Natural killer cell treated with Interleukin-12 subunit alpha and Interleukin-12 subunit beta and Interleukin-15 and Interleukin-18, amount 100 ng/mL, for 72 hours (primary cell): Measurements from ENCODE around the gene NKD1. TPM values are rescaled to one million over a fixed set of nuclear protein-coding genes. Genes with fewer than 3 reads are reported as not detected.

Source experiments
- ATAC-seq, 2 donors: fragments of 150-1000 bp; cut with Tn5 transposase in 1 of 2; sonication (Bioruptor Pico), chemical (Tn5 transposase) in 1 of 2; 2 replicates each; pipeline ENCODE4 v1.10.0; 2021
- DNase-seq: peaks from one replicate; pipeline ENCODE4 v3.0.0; 2022; ENCODE audit warnings: low spot score
- H3K27ac Mint-ChIP-seq, 2 donors: 1 replicate in 1 of 2; 2 replicates in 1 of 2; pipeline ENCODE4 v1.8.0; 2022; ENCODE audit warnings: mixed read lengths in 2 of 2, mild to moderate bottlenecking in 1 of 2, moderate library complexity in 1 of 2
- H3K27me3 Mint-ChIP-seq, 2 donors: 1 replicate in 1 of 2; 2 replicates in 1 of 2; pipeline ENCODE4 v1.8.0; 2022; ENCODE audit warnings: mixed read lengths in 2 of 2
- H3K36me3 Mint-ChIP-seq: one replicate; pipeline ENCODE4 v1.8.0; 2022; ENCODE audit warnings: mixed read lengths
- H3K4me1 Mint-ChIP-seq, 2 donors: 1 replicate in 1 of 2; 2 replicates in 1 of 2; pipeline ENCODE4 v1.8.0; 2022; ENCODE audit warnings: low read depth in 2 of 2, mixed read lengths in 2 of 2, mild to moderate bottlenecking in 1 of 2
- H3K4me3 Mint-ChIP-seq: one replicate; pipeline ENCODE4 v1.8.0; 2022; ENCODE audit warnings: mixed read lengths
- H3K9me3 Mint-ChIP-seq: 2 replicates; pipeline ENCODE4 v1.8.0; 2022; ENCODE audit warnings: mixed read lengths
- total RNA-seq, 2 donors: library from RNA; stranded (reverse); gene quantifications; one replicate each; pipeline ENCODE4 v1.2.3, GENCODE V29; 2022

The NKD1 gene
- total RNA-seq, 2 donors from 2014 or later: 0.29 to 0.86 TPM

- Mint-ChIP-seq H3K27ac (no peak overlapping the region), H3K36me3 (peaks cover 5% of the 10 kb centered on the region), H3K9me3 (no peaks in the 10 kb centered on the region), H3K4me1 (peaks cover 0 to 2% of the 10 kb centered on the region in 2 donors), H3K4me3 (no peak overlapping the region), H3K27me3 (peaks cover 0 to 3% of the 10 kb centered on the region in 2 donors)
- ATAC-seq: no peak
- no peak for DNase-seq
Observed at GRCh38 chr16:50565428-50565827, 17.2 kb downstream of the NKD1 start.

DNA sequence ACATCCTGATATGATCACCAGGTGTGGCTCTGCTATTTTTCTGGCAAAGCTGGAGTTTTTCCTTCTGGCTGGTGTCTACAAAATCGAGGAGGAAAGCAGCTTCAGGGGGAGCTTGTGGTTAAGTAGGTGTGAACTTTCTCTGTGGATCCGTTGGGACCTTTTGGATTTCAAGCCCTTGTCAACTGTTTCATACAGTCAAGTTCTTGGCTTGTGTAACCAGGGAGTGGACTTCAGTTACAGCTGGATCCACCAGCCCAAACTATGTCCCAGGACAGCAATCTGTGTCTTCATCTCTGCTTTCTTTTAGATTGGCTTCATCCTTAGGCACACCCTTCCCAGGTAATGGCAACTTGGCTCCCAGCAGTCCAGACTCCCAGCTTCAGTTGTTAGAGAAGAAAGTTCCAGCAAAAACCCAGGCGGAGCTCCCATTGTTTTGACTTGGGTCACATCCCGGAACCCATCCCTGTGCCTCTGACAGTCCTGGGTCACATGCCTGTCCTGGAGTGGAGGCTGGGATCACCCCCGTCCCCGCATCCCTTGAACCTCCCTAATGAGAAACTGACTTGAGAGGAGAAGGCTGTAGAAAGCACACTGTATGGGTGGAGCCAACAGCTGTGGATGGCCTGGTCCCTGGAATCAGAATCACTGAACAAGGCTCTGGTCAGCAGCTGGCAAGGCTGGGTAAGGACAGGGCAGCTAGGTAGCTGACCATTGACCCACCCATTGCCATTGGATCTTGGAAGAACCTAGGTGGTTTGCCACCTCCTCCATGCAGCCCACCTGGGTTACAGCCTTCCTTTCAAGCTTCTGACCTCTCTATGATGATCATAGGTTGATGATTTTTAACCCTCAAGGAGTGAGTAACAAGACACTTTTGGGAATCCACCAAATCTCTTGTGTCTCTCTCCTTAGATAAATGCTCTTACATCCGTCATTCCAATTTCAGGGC lies 18.1 kb downstream of the NKD1 start:
- Mint-ChIP-seq H3K36me3 (peaks cover 5% of the 10 kb centered on the region), H3K27me3 (peaks cover 0 to 3% of the 10 kb centered on the region in 2 donors), H3K9me3 (no peaks in the 10 kb centered on the region), H3K4me3 (no peak overlapping the region), H3K27ac (no peak overlapping the region), H3K4me1 (peaks cover 0 to 2% of the 10 kb centered on the region in 2 donors)
- no peak for ATAC-seq
- DNase-seq: no peak

DNA sequence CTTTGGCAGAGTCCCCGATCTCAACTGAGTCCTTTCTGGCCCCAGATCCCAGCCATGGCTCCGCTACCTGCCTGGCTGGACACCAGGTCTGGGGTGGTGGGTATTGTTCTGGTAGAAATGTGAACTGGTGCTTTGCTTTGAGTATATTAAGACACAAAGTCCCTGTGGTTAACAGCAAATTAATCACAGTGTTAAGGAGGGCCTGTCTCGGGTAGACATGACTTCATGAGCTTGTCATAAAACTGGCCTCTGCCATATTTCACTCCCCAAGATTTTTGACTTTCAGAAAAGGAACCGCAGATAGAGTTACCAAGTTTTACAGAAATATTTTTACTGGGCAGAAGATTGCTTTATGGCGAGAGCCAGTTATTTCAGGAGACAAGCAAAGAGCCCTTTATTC lies 19.5 kb downstream of the NKD1 start:
- Mint-ChIP-seq H3K27ac (no peak overlapping the region), H3K9me3 (no peaks in the 10 kb centered on the region), H3K27me3 (peaks cover 0 to 6% of the 10 kb centered on the region in 2 donors), H3K4me3 (no peak overlapping the region), H3K4me1 (peaks cover 0 to 2% of the 10 kb centered on the region in 2 donors), H3K36me3 (no peaks in the 10 kb centered on the region)
- no peak for DNase-seq
- no peak for ATAC-seq

DNA sequence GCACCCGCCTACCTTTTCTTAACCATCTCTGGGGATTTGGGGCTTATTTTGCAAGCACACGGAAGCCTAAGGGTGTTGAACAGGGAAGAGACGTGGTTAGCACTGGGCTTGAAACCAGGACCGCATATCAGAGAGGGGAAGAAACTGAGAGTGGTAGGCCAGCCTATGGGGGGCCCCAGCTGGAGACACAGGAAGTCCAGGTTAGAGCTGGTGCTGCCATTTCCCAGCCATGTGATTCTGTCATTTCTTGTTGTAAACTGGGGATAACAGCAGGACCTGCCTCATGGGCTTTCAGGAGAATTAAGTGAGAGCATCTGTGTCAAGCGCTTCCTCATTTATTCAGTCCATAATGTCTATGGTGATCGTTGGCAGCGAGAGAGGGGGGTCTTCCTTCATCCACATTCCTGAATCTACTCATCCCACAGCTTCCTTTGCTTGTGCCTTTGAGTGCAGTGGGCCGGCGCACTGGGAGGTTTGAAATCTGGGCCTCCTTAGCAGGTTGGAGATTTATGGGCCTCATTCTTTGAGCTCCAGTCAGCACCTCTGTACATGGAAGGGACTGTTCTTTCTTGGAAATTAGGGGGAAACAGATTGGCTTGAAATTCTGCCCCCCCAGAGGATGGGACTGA lies 20.1 kb downstream of the NKD1 start:
- DNase-seq (no peak), ATAC-seq (no peak)
- H3K4me3 Mint-ChIP-seq: no peak overlapping the region
- H3K9me3 Mint-ChIP-seq: no peaks in the 10 kb centered on the region
- no peaks in the 10 kb centered on the region for H3K36me3 Mint-ChIP-seq
- H3K4me1 Mint-ChIP-seq: peaks cover 0 to 2% of the 10 kb centered on the region in 2 donors
- H3K27me3 Mint-ChIP-seq: peaks cover 0 to 6% of the 10 kb centered on the region in 2 donors
- H3K27ac Mint-ChIP-seq: no peak overlapping the region

- DNase-seq: no peak
- no peaks in the 10 kb centered on the region for H3K36me3 Mint-ChIP-seq
- H3K9me3 Mint-ChIP-seq: no peaks in the 10 kb centered on the region
- H3K27me3 Mint-ChIP-seq: peaks cover 0 to 6% of the 10 kb centered on the region in 2 donors
- H3K4me3 Mint-ChIP-seq: no peak overlapping the region
- H3K27ac Mint-ChIP-seq: no peak overlapping the region
- H3K4me1 Mint-ChIP-seq: peaks cover 0 to 2% of the 10 kb centered on the region in 2 donors
- ATAC-seq: no peak
Observed at GRCh38 chr16:50570354-50570753, 22.2 kb downstream of the NKD1 start.

GRCh38 chr16:50570808-50571598 lies 22.8 kb downstream of the NKD1 start:
- Mint-ChIP-seq H3K4me1 (peaks cover 0 to 2% of the 10 kb centered on the region in 2 donors), H3K27ac (no peak overlapping the region), H3K4me3 (no peak overlapping the region), H3K36me3 (no peaks in the 10 kb centered on the region), H3K27me3 (peaks cover 0 to 6% of the 10 kb centered on the region in 2 donors), H3K9me3 (no peaks in the 10 kb centered on the region)
- peak in 1 of 2 donors; percentile 35 for ATAC-seq
- no peak for DNase-seq

DNA sequence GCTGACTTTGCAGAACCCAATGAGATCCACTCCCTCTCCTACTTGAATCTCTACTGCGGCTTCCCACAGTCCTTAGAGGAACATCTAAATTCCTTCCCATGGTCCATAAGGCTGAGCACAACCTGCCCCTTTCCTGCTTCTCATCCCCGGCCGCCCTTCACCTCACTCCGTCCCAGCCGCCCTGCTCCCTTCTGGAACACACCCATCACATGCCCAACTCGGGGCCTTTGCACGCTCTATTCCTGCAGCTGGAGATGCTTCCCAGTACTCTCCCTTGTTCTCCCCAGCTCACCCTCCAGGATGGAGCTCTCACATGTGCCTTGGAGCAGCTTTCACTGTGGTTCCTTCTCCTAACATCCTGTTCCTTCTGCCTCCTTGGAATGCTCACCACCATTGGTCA lies 23.6 kb downstream of the NKD1 start:
- peaks cover 0 to 6% of the 10 kb centered on the region in 2 donors for H3K27me3 Mint-ChIP-seq
- H3K4me1 Mint-ChIP-seq: peaks cover 0 to 2% of the 10 kb centered on the region in 2 donors
- H3K27ac Mint-ChIP-seq: no peak overlapping the region
- H3K4me3 Mint-ChIP-seq: no peak overlapping the region
- DNase-seq (no peak), ATAC-seq (no peak)
- no peaks in the 10 kb centered on the region for H3K36me3 Mint-ChIP-seq
- no peaks in the 10 kb centered on the region for H3K9me3 Mint-ChIP-seq

GRCh38 chr16:50572700-50573099 lies 24.5 kb downstream of the NKD1 start:
- H3K4me1 Mint-ChIP-seq: peaks cover 0 to 2% of the 10 kb centered on the region in 2 donors
- H3K36me3 Mint-ChIP-seq: no peaks in the 10 kb centered on the region
- no peak for ATAC-seq
- H3K4me3 Mint-ChIP-seq: no peak overlapping the region
- no peak for DNase-seq
- no peak overlapping the region for H3K27ac Mint-ChIP-seq
- H3K9me3 Mint-ChIP-seq: no peaks in the 10 kb centered on the region
- H3K27me3 Mint-ChIP-seq: peaks cover 0 to 6% of the 10 kb centered on the region in 2 donors

DNA sequence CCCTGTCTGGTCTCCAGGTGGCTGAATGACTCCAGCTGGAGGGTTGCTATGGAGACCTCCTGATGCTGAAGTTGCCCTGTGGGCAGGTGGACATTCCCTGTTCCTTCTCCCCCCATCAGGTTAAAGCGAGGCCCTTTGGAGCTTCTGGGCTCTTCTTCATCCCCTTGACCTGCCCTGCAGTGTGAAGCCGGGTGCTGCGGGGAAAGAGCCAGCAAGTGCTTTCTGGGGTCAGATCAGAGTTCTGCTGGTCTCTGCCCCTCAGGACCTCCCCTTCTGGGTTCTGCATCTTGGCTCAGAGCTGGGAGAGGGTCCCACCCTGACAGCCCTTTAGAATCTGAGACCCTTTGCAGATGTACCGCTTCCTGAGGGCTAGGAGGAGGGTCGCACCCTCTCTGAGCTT lies 25.1 kb downstream of the NKD1 start:
- no peaks in the 10 kb centered on the region for H3K9me3 Mint-ChIP-seq
- no peaks in the 10 kb centered on the region for H3K4me1 Mint-ChIP-seq
- DNase-seq: no peak
- ATAC-seq: no peak
- H3K27ac Mint-ChIP-seq: no peak overlapping the region
- H3K27me3 Mint-ChIP-seq: peaks cover 0 to 6% of the 10 kb centered on the region in 2 donors
- H3K36me3 Mint-ChIP-seq: no peaks in the 10 kb centered on the region
- no peak overlapping the region for H3K4me3 Mint-ChIP-seq

- no peak for DNase-seq
- Mint-ChIP-seq H3K4me1 (no peaks in the 10 kb centered on the region), H3K4me3 (no peak overlapping the region), H3K27me3 (peaks cover 0 to 6% of the 10 kb centered on the region in 2 donors), H3K27ac (no peak overlapping the region), H3K9me3 (no peaks in the 10 kb centered on the region), H3K36me3 (no peaks in the 10 kb centered on the region)
- no peak for ATAC-seq
Observed at GRCh38 chr16:50573947-50574744, 25.9 kb downstream of the NKD1 start.

DNA sequence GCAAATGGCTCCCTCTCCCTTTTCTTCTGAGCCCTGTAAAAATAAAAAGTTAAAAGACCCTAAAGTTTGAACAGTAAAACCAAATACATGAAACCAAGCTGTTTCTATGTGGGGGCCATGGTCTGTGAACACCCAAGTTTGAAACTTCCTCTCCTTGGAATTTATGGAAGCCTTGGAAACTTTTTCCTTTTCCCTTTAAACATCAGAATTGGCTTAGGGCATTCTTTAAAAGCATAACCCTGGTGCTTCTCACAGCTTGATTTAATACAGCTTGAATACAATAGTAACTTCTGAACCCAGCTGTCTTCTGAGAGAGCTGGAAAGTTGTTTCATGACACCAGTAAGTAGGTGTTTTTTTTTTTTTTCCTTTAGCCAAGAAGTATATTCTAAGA lies 26.5 kb downstream of the NKD1 start:
- no peak overlapping the region for H3K4me3 Mint-ChIP-seq
- peaks cover 0 to 4% of the 10 kb centered on the region in 2 donors for H3K27me3 Mint-ChIP-seq
- no peaks in the 10 kb centered on the region for H3K9me3 Mint-ChIP-seq
- no peaks in the 10 kb centered on the region for H3K36me3 Mint-ChIP-seq
- DNase-seq (no peak), ATAC-seq (no peak)
- H3K4me1 Mint-ChIP-seq: no peaks in the 10 kb centered on the region
- H3K27ac Mint-ChIP-seq: no peak overlapping the region

DNA sequence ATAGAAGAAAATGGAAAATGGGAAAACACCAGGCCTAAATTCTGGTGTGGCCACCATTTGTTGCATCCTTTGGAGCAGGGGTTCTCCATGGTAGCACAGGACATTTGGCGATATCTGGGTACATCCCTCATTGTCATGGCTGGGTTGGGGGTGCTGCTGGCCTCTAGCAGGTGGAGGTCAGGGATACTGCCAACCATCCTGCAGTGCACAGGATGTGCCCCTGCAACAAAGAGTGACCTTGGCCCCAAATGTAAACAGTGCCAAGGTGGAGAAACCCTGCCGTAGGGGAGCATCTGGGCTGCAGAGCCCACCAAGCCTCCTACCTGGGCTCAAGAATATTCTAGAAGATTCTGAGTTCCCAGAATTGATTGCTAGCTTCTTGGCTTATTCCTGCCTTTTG lies 27.5 kb downstream of the NKD1 start:
- DNase-seq (no peak), ATAC-seq (no peak)
- Mint-ChIP-seq H3K27me3 (peaks cover 0 to 3% of the 10 kb centered on the region in 2 donors), H3K27ac (no peak overlapping the region), H3K9me3 (no peaks in the 10 kb centered on the region), H3K4me3 (no peak overlapping the region), H3K4me1 (no peaks in the 10 kb centered on the region), H3K36me3 (no peaks in the 10 kb centered on the region)
